ENCODE measurements around the gene PLA2G2A. TPM values are rescaled to one million over a fixed set of nuclear protein-coding genes. Genes with fewer than 3 reads are reported as not detected.

Gene PLA2G2A
- total and polyA plus RNA-seq, 10 of the 15 experiments (the other 5 are each of a cell fraction or from before 2014, with no cell fraction given): 0.36 TPM; not detected in 9

- SMC1A ChIA-PET (ENCODE audit: uncharacterized antibody, unreplicated experiment): interaction anchor here (1.2 kb wide), 1 partner anchor 57 kb away, joined by 3 read pairs; the partner anchor contains the start of gene OTUD3
- no peak for TF ChIP-seq MEF2A (IDR thresholded peaks at IDR 0.05; ENCODE audit: insufficient read depth, low read depth, low read length)
- TF ChIP-seq TBL1XR1 (IDR thresholded peaks at IDR 0.05; ENCODE audit: low read depth, low read length): no peak
- TF ChIP-seq ASH2L (IDR thresholded peaks at IDR 0.05; ENCODE audit: borderline replicate concordance, low read depth): no peak
- no peak for TF ChIP-seq HDAC2 (IDR thresholded peaks at IDR 0.05)
- TF ChIP-seq ATF3 (IDR thresholded peaks at IDR 0.05; ENCODE audit: borderline replicate concordance, extremely low read depth, low read depth, low read length): no peak
- TF ChIP-seq ZZZ3 (IDR thresholded peaks at IDR 0.05; ENCODE audit: control insufficient read depth, insufficient read length, low read depth): no peak
- no peak for TF ChIP-seq ETV6 (conservative IDR thresholded peaks at IDR 0.05 in 1 of 2, IDR thresholded peaks at IDR 0.05 in 1 of 2; ENCODE audit: borderline replicate concordance in 1 of 2, low read depth in 1 of 2)
- peak; percentile 46 for TF ChIP-seq SIX5 (IDR thresholded peaks at IDR 0.05; ENCODE audit: low read depth, low read length, severe bottlenecking)
- DNase-seq (ENCODE audit: low read depth, low spot score) (no peak), FAIRE-seq (peak; percentile 44), ATAC-seq (no peak)
- in situ Hi-C loops (cut with MboI) (no loop called here), intact Hi-C loops (cut with micrococcal nuclease; ENCODE audit: unreplicated experiment) (no loop called here)
- no peak overlapping the region for H3K27ac ChIP-seq (ENCODE audit: control insufficient read depth, insufficient read depth)
- no peak overlapping the region for H3K9ac ChIP-seq (ENCODE audit: control insufficient read depth, insufficient read depth, low read length)
- H3K4me1 ChIP-seq (ENCODE audit: control insufficient read depth, insufficient read depth, low read length): no peaks in the 10 kb centered on the region
- CTCF ChIA-PET: interaction anchor here (0.6 kb wide), 1 partner anchor 45 kb away, joined by 4 read pairs; no protein-coding TSS in a partner anchor
- BruUV-seq (replicated peaks): no TSS peak
- H3K79me2 ChIP-seq (ENCODE audit: control insufficient read depth, insufficient read depth, low read length): no peaks in the 10 kb centered on the region
- H3K36me3 ChIP-seq (ENCODE audit: control insufficient read depth in 2 of 2, insufficient read depth in 2 of 2, low read length in 1 of 2): no peaks in the 10 kb centered on the region
- no peaks in the 10 kb centered on the region; the same call in 2 of the 3 replicates for H3K9me3 ChIP-seq (replicated peaks; ENCODE audit: control insufficient read depth, insufficient read depth, low read length)
- no peak overlapping the region for H2AFZ ChIP-seq (ENCODE audit: control insufficient read depth, low read depth, low read length)
- RAD21 ChIA-PET (ENCODE audit: unreplicated experiment): no interaction called here
- H3K4me3 ChIP-seq: no peak overlapping the region
- H3K27me3 ChIP-seq (replicated peaks in 1 of 2; ENCODE audit: control insufficient read depth in 2 of 2, insufficient read depth in 2 of 2, low read length in 1 of 2): no peaks in the 10 kb centered on the region
- H4K20me1 ChIP-seq (ENCODE audit: control insufficient read depth, insufficient read depth): no peaks in the 10 kb centered on the region
- POLR2A ChIA-PET: no interaction called here
- no peak overlapping the region for H3K4me2 ChIP-seq (ENCODE audit: control insufficient read depth, insufficient read depth)
- WGBS (ENCODE audit: insufficient coverage, insufficient replicate concordance, low lambda C conversion rate, missing lambda C conversion rate): 33% methylated on average over 1 of the region's 1 CpG
Measured at GRCh38 chr1:19938472-19938871, 40.9 kb downstream of the PLA2G2A start.

Data from GM12878 (cell line).